NCI-H1436 treated with DMSO at 0.1 percent for 48 hours (cell line): ENCODE results near the gene ADAD2.

Experiments used
- DNase-seq: peaks from one replicate; lab custom pipeline; 2025; lab: John Stamatoyannopoulos, UW

The ADAD2 gene

DNA sequence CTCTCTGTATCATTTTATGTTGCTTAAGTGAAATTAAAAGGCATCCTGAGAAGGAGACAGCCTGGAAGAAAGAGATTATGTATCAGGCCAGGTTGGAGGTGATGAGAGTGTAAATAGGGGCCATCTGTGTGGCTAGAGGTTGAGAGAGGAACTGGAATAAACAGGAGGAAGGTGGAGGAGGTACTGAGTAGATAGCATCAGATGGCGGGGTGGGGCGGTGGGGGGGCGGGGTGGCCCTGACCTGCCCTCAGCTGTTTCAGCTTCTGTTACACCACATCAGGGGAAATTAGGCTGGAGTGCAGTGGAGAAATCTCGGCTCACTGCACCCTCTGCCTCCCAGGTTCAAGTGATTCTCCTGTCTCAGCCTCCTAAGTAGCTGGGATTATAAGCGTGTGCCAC is 55.7 kb downstream of the ADAD2 start:
- DNase-seq = no peak
